Smooth muscle cell of the brain vasculature (primary cell): Measurements from ENCODE around the gene SPATS1.
"Not testable (repeated sequence)": the region's sequence is repeated elsewhere in the genome, so short reads cannot be mapped to it uniquely, and the experiment has no call there.

Experiments used
- DNase-seq: peaks from one replicate; pipeline ENCODE4 v3.0.0-alpha.2; 2012; ENCODE audit warnings: low read depth, low spot score

Gene SPATS1

DNA sequence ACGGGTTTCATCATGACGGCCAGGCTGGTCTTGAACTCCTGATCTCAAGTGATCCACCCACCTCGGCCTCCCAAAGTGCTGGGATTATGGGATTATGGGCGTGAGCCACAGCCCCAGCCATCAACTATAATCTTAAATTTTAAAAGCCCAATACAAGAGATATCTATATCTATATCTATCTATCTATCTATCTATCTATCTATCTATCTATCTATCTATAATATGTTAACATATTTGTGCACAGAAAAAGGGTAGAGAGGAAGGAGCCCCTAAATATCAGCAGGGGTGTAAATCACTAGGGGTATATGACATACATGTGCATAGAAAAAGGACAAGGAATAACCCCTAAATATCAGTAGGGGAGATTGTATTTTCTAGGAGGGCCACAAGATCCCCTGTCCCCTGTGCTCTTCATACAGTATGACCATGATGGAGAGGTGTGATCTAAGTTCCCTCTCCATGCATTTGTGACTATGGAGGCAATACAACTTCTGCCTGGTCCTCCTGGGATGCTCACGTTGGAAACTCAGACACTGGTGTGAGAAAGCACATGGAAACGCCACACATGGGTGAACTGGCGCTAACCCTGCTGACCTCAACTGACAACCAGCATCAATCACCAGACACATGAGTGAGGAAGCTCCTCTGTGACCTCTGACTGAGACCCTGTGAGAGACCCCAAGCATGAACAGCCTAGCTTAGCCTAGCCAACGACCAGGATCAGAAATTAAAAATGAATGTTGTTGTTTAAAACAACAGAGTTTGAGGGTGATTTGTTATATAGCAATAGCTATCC lies 1.2 kb upstream of the SPATS1 start:
- no peak for DNase-seq

DNA sequence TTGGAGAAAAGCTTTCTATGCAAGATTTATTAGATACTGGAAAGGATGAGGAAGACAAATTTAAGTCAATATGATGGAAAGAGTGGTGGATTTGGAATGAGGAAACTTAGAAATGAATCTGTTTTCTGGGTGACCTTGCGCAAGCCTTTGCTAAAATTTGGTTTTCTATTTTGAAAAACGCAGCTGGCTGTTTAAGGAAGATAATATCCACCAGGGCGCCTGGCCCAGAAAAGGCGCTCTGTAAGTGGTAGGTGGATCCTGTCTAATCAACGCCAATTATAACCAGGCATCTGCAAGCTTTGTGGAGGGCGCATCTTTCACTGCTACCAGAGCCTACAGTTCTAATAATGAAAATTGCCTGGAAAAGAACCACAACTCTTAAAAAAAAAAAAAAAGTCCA lies 398 bp upstream of the SPATS1 start:
- DNase-seq, result no peak

DNA sequence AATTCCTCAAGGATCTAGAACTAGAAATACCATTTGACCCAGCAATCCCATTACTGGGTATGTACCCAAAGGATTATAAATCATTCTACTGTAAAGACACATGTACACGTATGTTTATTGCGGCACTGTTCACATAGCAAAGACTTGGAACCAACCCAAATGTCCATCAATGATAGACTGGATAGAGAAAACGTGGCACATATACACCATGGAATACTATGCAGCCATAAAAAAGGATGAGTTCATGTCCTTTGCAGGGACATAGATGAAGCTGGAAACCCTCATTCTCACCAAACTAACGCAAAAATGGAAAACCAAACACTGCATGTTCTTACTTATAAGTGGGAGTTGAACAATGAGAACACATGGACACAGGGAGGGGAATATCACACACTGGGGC lies 4.4 kb downstream of the SPATS1 start:
- not testable (repeated sequence) for DNase-seq

DNA sequence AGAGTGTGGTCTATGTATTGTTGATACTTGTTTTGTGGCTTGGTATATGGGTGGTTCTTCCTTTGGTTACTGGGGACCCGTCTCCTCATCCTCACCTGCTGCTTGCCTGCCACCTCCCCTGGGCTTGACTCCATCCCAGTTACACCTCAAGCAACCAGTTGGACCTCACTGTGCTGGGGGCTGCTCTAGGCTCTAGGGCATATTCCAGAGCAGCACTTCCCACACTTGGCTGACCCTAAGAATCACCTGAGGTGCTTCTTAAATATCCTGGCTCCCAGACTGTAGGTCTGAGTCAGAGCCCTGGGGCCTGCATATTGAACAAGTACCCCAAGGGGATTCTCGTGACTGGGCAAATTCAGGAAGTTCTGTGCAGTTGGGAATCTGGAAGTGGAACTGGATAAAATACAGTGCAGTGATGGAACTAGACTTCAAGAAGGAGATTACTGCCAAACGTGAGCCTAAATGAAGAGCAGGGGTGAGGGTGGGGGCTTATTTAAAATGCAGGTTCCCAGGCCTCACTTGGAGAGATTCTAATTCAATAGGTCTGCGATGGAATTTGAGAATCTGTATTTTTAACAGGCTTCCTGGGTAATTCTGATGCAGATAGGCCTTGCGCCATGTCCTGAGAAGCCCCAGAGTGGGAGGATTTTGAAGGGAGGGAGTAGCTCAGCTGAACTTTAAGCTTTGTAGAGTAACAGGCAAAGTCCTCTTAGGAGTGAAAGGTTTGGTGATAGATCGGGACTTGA lies 7.6 kb downstream of the SPATS1 start:
- DNase-seq, result no peak

DNA sequence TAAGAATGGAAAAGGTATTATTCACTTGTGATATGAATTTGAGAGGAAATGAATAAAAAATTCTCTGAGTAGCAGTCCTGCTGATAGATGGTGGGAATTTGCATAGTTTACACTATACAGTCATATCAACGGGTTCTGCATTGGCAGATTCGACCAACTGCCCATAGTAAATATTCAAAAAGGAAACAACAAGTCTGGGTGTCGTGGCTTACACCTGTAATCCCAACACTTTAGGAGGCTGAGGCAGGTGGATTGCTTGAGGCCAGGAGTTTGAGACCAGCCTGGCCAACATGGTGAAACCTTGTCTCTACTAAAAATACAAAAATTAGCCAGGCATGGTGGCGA lies 8.2 kb downstream of the SPATS1 start:
- not testable (repeated sequence) for DNase-seq

DNA sequence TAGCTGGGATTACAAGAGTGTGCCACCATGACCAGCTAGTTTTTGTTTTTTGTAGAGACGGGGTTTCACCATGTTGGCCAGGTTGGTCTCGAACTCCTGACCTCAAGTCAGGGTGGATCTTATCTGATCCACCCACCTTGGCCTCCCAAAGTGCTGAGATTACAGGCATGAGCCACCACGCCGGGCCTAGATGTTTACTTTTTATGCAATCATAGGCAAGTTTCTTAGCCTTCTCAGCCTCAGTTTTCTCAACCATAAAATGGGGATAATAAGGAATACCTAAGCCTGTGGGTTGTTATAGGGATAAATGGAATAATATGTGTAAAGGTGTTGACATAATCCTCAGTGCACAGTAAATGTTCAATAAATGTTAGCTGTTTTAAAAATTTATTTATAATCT lies 9.8 kb downstream of the SPATS1 start:
- no peak for DNase-seq

DNA sequence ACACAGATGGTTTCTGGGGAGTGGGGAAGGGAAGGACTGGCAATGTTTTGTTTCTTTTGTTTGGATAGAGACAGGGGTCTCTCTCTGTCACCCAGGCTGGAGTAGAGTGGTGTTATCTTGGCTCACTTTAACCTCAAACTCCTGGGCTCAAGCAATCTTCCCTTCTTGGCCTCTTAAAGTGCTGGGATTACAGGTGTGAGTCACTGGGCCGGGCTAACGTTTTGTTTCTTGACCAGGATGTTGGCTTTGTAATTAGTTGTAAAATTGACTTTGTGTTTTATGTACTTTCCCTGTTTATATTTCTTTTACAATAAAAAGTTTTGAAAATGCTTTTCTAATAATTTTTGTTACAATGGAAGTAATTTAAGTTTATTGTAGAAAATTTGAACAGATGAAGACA lies 10.9 kb downstream of the SPATS1 start:
- DNase-seq, result no peak

DNA sequence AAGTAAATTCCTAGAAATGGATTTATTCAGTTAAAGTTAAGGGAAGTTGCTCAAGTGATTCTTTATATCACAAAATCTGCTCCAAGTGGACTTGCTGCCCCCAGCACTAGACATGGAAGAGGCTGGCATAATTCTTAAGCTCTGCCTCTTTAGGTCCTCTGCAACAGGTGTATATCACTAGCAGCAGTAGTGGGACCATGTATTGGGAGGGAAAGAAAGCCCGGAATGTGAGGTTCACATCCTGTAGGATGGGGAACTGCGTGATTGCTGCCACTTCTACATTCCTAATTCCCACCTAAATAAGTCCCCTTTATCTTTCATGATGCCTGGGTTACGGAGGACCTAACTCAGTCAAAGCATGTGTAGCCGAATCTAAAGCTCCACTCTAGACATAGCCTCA lies 13.2 kb downstream of the SPATS1 start:
- DNase-seq, result no peak

DNA sequence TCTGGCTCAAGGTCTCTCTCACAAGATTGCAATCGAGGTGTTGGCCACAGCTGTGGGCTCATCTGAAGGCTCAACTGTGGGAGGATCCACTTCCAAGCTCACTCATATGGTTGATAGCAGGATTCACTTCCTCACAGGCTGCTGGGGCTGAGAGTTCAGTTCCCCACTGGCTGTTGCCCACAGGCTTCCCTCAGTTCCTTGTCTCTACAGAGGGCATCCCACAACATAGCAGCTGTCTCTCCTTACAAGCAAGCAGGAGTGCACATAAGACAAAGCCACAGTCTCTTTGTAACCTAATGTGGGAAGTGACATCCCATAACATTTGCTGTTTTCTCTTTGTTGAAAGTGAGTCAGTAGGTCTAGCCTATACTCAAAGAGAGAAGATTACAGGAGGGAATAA lies 14.0 kb downstream of the SPATS1 start:
- no peak for DNase-seq

DNA sequence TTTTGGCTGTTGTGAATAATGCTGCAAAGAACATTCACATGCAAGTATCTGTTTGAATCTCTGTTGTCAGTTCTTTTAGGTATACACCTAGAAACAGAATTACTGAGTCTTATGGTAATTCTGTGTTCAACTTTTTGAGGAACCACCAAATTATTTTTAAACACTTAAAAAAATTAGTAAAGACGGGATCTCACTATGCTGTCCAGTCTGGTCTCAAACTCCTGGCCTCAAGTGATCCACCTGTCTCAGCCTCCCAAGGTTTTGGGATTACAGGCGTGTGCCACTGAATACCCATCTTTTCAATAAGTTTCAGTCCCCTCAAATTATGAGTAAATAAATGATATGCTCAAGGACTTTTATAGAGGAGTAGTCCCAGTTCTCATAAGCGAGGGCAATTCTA lies 17.5 kb downstream of the SPATS1 start:
- no peak for DNase-seq

DNA sequence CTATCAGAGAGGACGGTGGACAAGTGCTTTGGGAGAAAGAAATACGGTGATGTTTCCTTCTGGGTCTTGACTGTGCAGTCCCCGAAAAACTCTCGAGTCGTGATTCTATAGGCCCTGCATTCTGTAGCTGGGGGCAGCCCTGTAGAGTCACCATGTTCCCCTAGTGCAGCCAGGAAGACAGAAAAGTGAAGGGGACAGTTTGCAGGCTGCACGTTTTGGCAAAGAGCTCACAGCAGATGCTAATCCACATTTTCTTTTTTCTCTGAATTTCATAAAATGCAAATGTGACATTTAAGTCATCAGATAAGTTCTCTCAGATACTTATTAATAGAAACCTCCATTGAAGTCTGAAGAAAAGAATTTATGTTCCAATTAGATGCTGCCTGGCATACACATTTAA lies 19.5 kb downstream of the SPATS1 start:
- DNase-seq, result no peak

DNA sequence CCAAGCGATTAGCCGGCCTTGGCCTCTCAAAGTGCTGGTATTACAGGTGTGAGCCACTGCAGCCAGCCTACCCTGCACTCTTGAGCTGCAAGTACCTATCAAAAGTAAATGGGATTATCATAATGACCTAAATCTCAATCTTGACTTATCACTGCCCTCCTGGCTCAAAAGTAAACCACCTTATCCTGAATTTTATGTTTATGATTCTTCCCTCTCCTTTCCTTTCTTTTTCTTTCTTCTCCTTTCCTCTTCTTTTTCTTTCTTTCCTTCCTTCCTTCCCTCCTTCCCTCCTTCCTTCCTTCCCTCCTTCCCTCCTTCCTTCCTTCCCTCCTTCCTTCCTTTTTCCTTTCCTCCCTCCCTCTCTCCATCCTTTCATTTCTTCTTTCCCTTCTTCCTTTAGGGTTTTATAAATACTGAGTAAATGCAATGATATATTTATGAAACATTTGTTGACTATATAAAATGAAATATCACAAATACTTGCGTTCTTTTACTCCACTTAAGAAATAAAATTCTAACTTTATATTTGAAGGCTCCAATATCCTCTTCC lies 21.0 kb downstream of the SPATS1 start:
- no peak for DNase-seq

DNA sequence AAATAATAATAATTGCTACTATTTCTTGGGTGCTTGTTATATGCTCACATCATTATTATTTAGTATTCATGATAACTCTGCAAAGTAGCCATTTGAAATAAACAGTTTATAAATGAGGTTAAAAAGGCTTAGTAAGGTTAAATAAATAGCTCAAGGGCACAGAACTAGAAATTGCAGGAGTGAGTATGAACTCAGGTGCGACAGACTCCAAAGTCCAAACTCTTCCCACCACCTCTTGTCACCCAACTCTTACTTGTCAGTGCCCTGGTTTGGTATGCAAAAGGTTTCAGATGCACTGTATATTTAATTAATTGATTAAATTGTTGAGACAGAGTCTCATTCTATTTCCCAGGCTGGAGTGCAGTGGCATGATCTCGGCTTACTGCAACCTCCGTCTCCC lies 24.3 kb downstream of the SPATS1 start:
- DNase-seq, result no peak

DNA sequence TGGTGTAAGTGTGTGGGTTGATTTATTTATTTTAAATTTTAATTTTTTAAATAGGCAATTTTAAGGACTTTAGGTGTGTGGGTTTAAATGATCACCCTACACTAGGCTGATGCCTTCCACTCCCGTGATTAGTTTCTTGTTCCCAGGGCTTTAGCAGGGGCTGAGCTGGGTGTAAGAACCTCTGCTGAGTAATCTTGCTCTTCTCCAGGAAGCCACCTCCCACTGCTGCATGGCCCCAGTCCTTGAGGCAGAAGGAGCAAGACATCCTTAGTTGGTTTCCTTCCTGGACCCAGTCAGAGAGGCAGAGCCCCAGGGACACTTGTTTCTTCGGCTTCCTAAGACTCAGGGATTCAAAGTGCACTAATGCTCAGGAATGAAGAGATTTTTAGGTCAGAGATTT lies 25.2 kb downstream of the SPATS1 start:
- DNase-seq, result no peak

DNA sequence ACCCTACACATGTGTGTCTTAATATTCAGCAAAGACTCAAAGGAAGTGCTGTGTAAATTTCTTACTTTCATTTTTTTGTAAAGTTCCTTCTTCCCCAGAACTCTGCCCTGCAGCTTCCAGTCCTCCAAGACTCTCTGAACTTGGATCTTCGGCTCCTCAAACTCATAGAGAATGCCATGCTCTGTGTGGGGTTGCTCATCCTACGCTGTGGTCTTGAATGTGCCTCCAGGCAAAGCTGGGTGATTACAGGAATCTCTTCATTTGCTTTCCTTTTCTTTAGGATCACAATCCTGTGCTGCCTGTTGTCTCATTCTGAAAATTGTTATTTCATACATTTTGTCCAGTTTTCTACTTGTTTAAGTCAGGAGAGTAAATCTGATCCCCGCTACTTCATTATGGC lies 30.6 kb downstream of the SPATS1 start:
- DNase-seq, result no peak

DNA sequence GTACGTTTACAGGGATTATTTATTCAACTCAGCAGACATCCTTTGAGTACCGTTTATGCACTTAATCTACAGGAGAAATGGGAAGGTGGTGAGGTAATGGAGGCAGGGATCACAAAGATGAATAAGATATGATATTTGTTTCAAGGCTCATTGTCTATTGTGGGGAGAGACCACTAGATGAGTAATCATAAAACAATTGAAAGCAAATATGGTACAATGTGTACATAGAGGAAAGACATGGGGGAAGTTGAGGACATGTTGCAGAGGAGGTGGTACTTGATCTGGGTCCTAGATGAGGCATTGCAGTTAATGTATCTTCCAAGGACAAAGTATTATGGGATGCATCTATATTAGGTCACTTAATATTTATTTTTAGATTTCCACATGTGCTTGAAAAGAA lies 31.3 kb downstream of the SPATS1 start:
- no peak for DNase-seq

DNA sequence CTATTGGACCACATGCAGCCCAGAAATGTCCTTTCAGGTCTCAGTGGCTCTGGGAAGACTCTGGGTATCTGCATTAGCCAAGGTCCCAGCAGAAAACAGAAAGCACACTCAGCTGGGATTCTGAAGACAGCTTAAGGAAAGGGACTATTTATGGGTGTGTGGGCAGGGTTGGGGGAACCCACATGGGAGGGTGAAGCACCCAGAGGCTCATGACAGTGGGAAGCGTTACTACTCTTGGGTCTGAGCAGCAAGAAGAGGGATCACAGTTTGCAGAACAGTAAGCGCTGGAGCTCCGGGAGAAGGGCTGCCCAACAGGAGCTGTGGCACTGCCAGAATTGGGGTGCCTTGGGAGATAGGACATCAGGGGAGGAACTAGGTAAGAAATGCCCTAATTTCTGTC lies 32.6 kb downstream of the SPATS1 start:
- DNase-seq, result no peak

DNA sequence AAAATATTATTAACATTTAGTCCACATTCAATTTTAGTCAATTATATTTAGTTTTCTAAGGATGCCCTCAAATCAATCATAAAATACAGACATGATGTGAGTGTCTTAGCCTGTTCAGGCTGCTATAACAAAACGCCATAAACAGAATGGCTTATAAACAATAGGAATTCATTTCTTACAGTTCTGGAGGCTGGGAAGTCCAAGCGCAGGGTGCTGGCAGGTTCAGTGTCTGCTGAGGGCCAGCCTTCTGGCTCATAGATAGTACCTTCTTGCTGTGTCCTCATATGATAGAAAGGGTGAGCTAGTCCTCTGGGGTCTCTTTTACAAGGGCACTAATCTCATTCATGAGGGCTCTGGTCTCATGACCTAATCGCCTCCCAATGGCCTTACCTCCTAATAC lies 35.0 kb downstream of the SPATS1 start:
- no peak for DNase-seq

DNA sequence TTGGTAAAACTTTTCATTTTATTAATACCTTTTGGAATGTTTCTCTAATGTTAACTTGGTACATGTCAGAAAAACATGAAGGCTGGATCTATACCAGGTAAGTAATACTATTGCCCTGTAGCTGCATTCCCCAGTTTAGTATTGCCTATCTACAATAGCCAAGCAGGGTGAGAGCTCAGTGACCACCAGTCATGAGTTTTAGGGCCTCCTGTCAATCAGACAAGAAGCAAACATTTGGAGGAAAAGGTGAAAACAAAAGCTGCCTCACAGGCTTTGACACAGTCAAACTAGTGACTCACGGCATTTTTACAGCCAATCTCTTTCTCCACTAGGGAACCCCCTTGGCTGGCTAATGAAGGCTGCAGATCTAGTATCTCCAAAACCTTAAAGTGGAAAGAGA lies 35.5 kb downstream of the SPATS1 start:
- no peak for DNase-seq

DNA sequence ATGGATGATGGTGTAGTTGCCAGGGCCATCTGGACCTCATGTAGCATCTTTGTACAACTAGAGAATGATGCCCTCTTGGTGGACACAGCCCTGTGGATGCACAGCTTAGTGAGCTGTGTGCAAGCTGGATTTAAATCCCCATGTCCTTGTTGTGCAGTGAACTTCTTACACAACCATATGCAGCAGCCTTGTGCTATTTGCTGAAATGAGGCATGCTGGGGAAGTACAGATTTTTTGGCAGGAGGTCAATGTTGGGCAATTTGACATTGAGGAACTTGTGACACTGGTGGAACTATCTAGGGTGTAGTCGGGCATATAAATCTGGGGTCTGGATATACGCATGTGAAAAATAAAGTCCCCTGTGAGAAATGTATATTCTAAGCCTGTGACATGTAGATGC lies 39.3 kb downstream of the SPATS1 start:
- no peak for DNase-seq

DNA sequence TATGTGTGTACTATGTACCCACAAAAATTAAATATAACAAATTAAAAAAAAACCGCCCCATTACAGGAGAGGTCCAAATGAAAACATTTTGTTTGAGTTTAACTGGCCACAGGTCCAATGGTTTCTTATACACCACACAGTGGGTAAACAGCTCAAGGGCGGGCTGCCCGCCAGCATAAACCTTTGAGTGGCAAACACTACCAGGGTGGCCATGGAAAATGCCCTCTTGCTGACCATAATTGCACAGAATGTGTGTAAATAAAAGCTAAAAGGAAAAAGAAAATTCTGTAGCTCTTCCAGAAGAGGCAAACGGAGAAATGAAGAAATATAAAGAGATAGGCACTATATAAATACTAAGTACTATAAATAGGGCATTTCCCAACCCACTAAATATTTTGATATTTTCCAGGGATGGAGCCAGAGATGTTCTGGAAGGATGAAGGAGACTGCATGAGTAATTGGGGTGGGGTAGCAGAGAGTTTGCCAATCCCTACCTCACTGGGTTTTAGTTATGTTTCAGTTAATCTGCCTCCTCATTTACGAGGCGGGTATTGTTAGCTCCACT lies 44.0 kb downstream of the SPATS1 start:
- no peak for DNase-seq

DNA sequence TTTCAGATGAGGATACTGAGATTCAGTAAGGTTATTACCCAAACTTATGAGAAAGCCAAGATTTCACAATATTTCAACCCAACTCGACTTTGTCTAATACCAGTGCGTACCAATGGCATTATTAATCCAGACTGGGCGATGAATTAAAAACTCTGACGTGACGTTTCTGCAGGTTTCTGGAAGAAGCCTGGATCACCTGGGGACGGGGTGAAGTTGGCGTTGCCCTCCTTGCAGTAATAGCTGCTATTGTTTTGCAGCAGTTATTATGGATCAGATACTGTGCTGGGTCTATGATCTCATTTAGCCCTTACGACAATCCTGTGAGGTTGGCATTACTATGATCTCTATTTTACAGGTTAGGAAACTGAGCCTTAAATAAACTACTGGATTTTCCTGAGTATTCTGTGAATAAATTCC lies 44.5 kb downstream of the SPATS1 start:
- DNase-seq, result no peak
